ENCODE measurements around the gene STOM.
"Not testable (repeated sequence)": the region's sequence is repeated elsewhere in the genome, so short reads cannot be mapped to it uniquely, and the experiment has no call there.

Gene STOM

DNA sequence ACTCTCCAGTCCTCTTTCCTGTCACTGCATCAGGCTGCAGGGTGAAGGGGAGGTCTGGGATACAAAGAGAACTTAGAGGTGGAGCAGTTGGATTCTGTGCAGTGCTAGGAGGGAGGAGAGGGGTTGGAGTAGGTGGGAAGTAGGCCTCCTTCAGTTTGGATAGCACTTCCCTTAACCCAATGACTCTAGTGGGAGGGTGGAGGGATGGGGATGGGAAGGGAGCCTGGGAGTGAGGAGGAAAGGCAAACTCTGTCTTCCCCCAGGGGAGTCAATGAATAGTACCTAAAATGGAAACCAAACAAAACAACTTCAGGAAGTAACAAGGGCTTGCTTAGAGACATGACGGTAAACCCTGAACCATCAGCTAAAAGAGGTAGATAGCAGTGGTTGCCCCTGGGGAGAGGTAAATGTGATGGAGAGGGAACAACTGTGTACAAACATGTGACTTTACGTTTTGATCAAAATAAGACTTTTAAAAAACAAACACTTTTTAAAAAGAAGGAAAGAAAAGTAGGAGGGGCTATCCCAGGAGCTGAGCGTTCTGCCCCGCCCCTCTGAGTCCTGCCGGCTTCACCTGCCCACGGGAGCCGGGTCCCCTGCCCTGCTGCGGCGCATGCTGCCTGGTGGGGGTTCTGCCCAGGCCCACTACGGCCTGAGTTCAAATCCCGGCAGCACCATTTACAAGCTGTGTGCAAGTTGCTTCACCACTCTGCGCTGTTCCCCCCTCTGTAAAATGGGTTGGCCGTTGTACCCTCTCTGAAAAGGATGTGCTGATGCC lies 71.2 kb downstream of the STOM start:
- no peak for DNase-seq

DNA sequence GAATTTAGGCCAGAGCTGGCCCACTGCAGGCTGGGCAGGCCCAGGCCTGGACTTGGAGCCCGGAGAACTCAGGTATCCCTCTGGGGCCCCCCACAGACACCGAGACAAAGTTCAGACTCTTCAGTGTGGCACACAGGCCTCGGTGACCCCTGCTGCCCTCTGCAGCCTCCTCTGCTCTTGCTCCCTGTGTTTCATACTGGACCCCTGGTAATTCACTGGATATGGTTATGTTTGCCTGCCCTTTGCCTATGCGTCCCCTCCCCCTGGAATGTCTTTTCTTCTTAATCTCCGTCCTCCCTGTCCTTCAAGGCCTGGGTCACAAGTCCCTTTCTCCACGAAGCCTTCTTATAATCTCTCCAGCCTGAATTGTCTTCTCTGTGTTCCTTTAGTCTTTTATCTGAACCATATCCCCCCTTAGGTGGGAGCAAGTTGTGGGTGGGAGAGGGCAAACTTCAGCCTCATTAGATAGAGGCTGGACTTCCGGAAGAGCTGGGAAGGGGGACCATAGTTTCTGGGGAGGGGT lies 72.0 kb downstream of the STOM start:
- DNase-seq, result no peak

DNA sequence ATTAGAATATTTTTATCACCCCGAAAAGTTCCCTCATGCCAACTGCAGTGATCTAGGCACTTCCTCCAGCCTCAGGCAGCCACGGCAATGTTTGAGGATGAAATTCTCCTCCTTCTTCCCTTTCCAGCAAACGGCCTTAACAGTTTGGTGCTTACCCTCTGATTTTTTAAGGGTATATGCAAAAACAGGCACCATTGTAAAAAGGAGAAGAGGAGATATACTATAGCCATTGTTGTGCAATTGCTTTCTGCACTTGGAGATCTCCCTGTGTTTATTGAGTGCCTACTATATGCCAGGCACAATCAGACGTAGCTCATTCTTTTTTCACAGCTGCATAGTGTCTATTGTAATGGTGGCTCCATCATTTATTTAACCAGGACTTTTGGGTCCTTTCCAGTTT lies 72.7 kb downstream of the STOM start:
- DNase-seq, result no peak

DNA sequence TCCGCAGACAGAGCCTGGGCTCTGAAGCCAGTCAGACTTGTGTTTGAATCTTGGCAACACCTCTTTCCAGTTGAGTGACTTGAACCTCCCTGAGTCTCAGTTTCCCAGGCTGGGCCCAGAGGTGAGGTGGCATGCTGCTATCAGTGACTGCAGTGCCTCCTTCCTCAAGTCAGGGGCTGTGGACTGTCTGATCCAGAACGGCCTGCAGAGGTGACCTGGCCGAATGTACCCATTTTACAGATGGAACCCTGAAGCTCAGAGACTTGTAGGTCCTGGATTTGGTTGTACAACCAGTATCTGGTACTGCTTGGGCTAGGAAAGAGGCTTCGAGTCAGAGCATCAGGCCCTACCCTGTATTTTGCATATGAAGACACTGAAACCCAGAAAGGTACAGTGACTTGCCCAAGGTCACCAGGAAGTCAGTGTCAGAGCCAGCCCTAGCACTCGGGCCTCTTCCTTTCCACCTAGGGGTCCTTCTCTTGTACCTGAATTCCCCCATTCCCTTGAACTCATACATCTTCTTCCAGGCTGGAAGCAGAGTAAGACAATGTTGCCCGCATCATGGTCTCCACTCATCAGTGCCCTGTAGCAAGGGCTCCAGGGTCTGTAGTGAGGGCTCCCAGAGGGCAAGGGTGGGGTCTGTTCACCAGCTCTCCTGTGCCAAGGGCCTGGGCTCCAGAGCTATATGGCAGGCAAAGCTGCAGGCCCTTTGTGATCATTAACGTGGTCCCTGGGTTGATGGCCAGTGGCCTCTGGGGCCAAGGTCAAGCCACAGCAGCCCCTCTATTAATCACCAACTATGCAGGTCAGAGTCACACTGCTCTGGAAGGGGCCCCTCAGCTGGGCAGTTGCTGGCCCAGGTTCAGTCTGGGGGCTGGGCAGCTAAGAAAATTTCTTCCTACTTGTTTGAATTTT lies 73.6 kb downstream of the STOM start:
- DNase-seq, result no peak

DNA sequence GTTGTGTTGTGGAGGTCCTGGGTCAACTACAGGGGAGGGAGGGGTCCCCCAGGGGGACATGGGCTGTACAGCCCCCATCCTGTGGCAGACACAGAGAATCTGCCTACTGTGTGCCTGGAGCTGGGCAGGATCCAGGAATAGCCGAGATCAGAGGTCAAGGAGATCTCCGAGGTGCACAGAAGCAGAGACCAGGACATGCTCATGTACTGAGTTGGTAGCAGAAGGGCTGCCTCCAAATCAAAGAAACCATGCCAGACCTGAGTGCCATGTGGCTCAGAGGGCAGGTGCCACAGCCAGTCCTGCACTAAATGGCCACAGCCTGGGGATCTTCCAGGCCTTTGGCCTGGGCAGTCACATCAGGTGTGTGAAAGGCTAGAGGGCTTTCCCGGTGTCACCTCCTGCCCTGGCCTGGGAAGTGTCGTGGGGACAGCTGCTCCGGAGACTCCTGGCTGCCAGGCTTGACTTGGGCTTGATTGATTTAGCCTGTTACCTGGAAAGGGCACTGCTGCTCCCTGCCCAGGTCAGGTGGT lies 74.3 kb downstream of the STOM start:
- no peak for DNase-seq

DNA sequence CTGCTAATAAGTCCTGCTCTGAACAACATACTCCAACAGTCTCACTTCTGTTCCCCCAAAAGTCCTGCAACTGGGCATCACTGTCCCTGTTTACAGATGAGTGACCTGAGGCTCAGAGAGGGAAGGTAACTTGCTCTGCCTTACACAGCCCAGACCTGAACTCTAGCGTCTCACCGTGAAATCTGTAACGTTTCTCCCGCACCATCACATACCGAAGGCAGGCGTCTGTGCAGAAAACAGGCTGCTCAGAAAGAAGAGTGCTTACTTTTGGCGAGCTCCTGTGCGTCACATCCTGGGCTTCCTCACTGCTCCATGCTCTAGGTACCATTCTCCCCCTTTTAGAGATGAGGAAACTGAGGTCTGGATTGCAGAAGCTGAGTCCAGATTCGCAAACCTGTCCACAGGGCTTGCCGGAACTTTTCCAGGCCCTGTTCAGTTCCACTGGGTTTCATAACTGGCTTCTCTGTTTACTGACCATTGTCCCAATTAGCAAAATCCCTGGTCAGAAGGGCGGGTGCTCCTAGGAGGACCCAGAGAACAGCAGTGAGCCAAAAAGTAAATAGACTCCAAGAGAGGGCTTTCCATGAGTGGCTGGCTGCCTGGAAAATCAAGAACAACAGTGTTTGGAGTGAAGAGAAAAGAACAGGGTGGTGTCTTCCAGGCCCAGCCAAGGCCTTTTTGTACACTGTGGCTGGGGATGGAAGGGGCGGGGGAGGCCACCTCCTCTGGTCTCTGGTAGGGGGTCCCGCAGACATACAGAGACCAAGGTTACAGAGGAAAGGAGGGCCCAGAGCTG lies 75.0 kb downstream of the STOM start:
- no peak for DNase-seq

DNA sequence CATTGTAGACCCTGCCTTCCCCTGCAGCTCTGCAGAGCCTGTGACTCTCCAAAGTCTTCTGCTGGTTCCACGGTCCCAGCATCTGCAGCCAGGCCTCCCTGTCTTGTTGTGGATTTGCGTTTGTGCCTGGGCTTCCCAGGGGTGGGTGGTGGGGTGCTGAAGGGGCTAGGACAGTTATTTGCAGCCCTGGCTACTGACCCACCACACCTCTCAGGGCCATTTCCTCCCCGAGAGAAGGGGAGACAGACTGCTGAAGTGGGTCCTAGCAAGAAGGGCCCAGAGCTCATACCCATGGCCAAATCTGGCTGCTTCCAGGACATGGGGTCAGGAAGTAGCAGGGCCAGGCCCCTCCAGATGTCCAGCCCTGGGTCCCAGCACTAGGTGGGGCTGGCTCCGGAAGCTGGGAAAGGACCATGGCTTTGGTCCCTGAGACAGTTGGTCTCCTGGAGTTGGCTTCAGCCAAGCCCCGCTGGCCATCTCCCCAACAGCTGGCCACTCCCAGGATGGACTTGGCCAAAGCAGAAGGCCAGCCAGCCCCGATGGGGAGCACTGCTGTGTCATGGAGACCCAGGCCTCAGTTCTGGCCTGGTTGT lies 75.8 kb downstream of the STOM start:
- no peak for DNase-seq

DNA sequence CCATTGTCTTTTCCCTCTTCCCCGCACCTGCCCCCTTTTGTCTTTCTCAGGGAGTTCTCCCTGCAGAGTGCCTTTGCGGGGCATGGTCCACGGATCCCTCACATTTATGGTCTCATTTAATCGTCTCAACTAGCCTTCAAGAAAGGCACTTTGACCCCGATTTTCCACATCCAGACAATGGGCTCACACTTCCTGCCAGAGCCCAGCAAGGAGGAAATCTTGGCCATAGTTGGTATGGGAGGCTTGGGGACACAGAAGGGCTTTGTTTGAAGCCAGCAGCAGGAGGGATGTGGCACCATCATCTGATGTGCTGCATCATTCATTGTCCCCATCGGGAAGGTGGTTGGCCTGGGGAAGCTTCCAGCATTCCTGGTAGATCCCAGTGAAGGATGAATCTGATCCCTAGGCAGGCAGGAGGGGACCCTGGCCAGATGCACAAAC lies 77.2 kb downstream of the STOM start:
- no peak for DNase-seq

DNA sequence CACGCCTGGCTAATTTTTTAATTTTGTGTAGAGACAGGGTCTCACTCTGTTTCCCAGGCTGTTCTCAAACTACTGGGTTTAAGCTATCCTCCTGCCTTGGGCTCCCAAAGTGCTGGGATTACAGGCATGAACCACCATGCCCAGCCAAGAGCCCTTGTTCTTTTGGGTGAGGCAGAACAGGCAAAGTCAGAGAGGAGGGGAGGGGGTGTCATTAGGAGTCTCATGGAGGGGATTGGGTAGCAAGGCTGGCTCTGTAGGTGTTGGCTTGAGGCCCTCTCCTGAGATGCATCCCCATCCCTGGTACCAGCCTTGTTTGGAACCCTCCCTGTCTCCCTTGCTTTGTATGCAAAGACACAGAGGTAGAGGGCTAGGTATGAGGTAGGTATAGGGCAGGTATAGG lies 78.0 kb downstream of the STOM start:
- DNase-seq, result no peak

DNA sequence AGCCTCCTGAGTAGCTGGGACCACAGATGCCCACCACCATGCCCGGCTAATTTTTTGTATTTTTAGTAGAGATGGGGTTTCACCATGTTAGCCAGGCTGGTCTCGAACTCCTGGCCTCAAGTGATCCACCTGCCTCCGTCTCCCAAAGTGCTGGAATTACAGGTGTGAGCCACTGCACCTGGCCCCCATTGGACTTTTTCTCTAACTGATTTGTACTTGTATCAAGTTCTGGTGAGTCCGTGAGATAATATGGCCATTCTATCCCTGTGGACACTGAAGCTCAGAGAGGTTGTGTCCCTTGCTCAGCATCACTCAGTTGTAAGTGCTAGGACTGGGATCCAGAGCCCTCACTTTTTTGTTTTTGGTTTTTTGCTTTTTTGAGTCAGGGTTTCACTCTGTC lies 78.5 kb downstream of the STOM start:
- not testable (repeated sequence) for DNase-seq

DNA sequence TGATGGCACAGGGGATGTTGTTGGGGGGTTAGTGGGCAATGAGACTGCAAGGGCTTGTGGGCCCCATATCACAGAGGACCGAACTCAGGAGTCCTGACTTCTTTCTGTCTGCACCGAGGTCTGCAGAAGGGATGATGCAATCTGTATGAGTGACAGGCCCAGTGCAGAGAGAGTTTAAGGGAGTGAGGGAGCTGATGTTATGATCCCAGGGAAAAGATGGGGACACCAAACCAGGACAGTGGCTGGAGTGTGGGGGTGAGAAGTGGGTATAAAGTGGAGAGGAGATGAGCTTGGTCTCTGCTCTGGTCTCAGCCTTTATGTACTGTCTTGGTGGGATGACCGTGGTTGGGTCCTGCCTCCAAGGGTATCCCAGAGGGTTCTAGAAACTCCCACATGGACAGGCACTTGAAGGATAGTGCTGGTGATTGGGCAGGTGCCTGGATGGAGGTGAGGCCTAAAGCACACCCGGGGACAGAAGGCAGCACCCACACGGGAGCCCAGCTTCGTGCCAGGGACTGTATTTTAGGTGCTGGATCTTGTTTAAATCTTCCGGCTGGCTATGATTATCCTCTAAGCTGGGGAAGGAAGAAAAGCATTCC lies 80.2 kb downstream of the STOM start:
- no peak for DNase-seq

DNA sequence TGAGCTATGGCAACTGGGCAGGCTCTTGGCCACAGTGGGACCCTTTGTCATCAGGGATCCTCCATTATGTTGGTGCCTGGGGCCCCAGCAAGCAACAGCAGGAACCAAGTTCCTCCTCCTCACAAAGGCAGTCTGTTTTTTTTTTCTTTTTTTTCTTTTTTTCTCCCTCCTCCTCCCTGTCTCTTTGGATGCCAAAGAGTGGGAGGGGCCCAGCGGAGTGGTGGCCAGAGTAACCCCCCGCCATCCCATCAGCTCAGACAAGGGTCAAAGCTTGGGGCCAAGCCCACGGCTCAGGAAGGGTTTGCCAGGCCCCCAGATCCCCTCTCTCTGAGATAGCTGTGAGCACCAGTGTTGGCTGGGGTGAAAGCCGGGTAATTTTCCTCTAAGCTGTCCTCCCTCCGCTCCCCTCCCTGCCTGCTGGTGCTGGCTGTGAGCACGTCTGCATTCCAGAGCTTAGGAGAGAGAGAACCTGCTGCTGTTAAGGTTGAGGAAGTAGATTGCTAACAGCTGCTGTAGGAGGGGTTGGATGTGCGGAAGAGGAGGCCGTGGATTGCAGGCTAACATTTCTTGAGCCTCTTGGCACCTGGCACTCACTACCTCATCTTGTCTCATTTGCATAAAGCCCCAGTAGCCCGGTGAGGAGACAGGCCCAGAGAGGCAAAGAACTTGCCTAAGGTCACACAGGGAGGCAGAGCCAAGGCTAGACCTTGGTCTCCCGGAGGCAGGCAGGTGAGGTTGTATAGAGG lies 80.9 kb downstream of the STOM start:
- DNase-seq, result no peak
